ENCODE results near the gene HGF.

- no peak for TF ChIP-seq CTCF (conservative IDR thresholded peaks at IDR 0.05; ENCODE audit: low read depth, low read length)
- TF ChIP-seq EZH2 (IDR thresholded peaks at IDR 0.05; ENCODE audit: low read length, unreplicated experiment) = no peak
- TF ChIP-seq EZH2phosphoT487 (IDR thresholded peaks at IDR 0.05; ENCODE audit: borderline replicate concordance, low read length) = no peak
Observed at GRCh38 chr7:81688622-81689411, 81.0 kb downstream of the HGF start.
